Caco-2 (cell line): ENCODE measurements around the gene LUC7L3. TPM values are rescaled to one million over a fixed set of nuclear protein-coding genes. Genes with fewer than 3 reads are reported as not detected.

ENCODE experiments used
- BruUV-seq: library from RNA; stranded (reverse); fragments of 400-500 nt; replicated peaks from 2 replicates; lab custom pipeline; 2021; lab: Mats Ljungman, UMichigan
- CTCF ChIA-PET: fragments of 300-600 bp; sonication (Branson Sonifier 250); formaldehyde crosslinking; loops from one replicate; lab custom pipeline; 2022; ENCODE audit warnings: antibody characterized with exemption; lab: Charles Lee
- POLR2A ChIA-PET: fragments of 300-600 bp; sonication (Branson Sonifier 250); formaldehyde crosslinking; loops from one replicate; lab custom pipeline; 2022; ENCODE audit warnings: antibody characterized with exemption; lab: Charles Lee
- DNase-seq, 2 experiments: peaks; one replicate each; pipeline versions ENCODE4 v3.0.0 to v3.0.0-alpha.2; 2020 to 2022
- H3K27me3 ChIP-seq: replicated peaks from 2 replicates; pipeline ENCODE4 v1.6.0; 2011; ENCODE audit warnings: low read length; ENCODE audit not compliant: control insufficient read depth, insufficient read depth
- H3K36me3 ChIP-seq: 2 replicates; pipeline ENCODE4 v1.5.1; 2011; ENCODE audit warnings: low read length; ENCODE audit not compliant: control insufficient read depth, insufficient read depth
- H3K4me1 ChIP-seq: fragments of 250-450 bp; sonication (Bioruptor Pico); 2 replicates; pipeline ENCODE4 v1.5.1; 2020; ENCODE audit warnings: mild to moderate bottlenecking
- H3K4me3 ChIP-seq: 2 replicates; pipeline ENCODE4 v1.5.1; 2011; ENCODE audit warnings: low read depth, mild to moderate bottlenecking, control low read depth, low read length
- H3K9me3 ChIP-seq: fragments of 250-450 bp; sonication (Bioruptor Pico); 2 replicates; pipeline ENCODE4 v1.5.1; 2020; ENCODE audit warnings: mild to moderate bottlenecking, moderate library complexity
- H3K27ac Mint-ChIP-seq: one replicate; pipeline ENCODE4 v1.8.0; 2022; ENCODE audit warnings: mixed read lengths; ENCODE audit not compliant: unreplicated experiment
- H3K27me3 Mint-ChIP-seq: one replicate; pipeline ENCODE4 v1.8.0; 2022; ENCODE audit warnings: mixed read lengths; ENCODE audit not compliant: insufficient read depth, unreplicated experiment
- H3K36me3 Mint-ChIP-seq: one replicate; pipeline ENCODE4 v1.8.0; 2022; ENCODE audit warnings: mild to moderate bottlenecking, mixed read lengths; ENCODE audit not compliant: insufficient read depth, unreplicated experiment
- H3K4me1 Mint-ChIP-seq: one replicate; pipeline ENCODE4 v1.8.0; 2022; ENCODE audit warnings: low read depth, mixed read lengths; ENCODE audit not compliant: unreplicated experiment
- H3K4me3 Mint-ChIP-seq: one replicate; pipeline ENCODE4 v1.8.0; 2022; ENCODE audit warnings: mild to moderate bottlenecking, moderate library complexity, mixed read lengths; ENCODE audit not compliant: unreplicated experiment
- H3K9me3 Mint-ChIP-seq: one replicate; pipeline ENCODE4 v1.8.0; 2022; ENCODE audit warnings: mixed read lengths; ENCODE audit not compliant: unreplicated experiment
- CTCF ChIP-seq, 2 experiments: fragments of 200-600 bp in 1 of 2; IDR thresholded peaks; 1 replicate in 1 of 2; 2 replicates in 1 of 2; pipeline versions ENCODE4 v1.5.1 to v1.8.0; 2011 to 2022; ENCODE audit warnings: antibody characterized with exemption in 1 of 2, control low read depth in 1 of 2, inconsistent platforms in 1 of 2, low read depth in 1 of 2, low read length in 1 of 2, mild to moderate bottlenecking in 1 of 2, moderate library complexity in 1 of 2; ENCODE audit not compliant: insufficient read depth in 1 of 2, severe bottlenecking in 1 of 2, unreplicated experiment in 1 of 2
- intact Hi-C: fragments of 100-400 bp; cut with micrococcal nuclease; formaldehyde crosslinking; loops from one replicate; pipeline ENCODE4 v1.10.0; 2022; ENCODE audit not compliant: unreplicated experiment
- microRNA-seq: library from miRNA; unstranded; fragments of <30 nt; microRNA quantifications from one replicate; pipeline ENCODE4 v1.2.0, GENCODE V29; 2022
- total RNA-seq: library from RNA; stranded (reverse); gene quantifications from 2 replicates; pipeline ENCODE4 v1.2.3, GENCODE V29; 2022

Gene LUC7L3
- total RNA-seq, 1 experiment from 2014 or later: 287 TPM

GRCh38 chr17:50805486-50805885 lies 86.1 kb downstream of the LUC7L3 start:
- Histone ChIP-seq H3K27me3 (no peaks in the 10 kb centered on the region), H3K4me1 (peaks cover 6% of the 10 kb centered on the region; the same call in 1 of the 2 replicates), H3K9me3 (no peaks in the 10 kb centered on the region), H3K4me3 (no peak overlapping the region), H3K36me3 (no peaks in the 10 kb centered on the region)
- POLR2A ChIA-PET: interaction anchor here (0.6 to 0.7 kb wide), 2 partner anchors 27 to 445 kb away, joined by 3 to 11 read pairs; no protein-coding TSS in a partner anchor
- DNase-seq: no peak
- CTCF ChIA-PET: interaction anchor here (1.3 to 1.5 kb wide), 4 partner anchors 12 to 262 kb away, joined by 3 to 5 read pairs (median 4); no protein-coding TSS in a partner anchor
- Mint-ChIP-seq H3K27me3 (no peaks in the 10 kb centered on the region), H3K4me1 (peaks cover 10% of the 10 kb centered on the region), H3K27ac (no peak overlapping the region), H3K36me3 (no peaks in the 10 kb centered on the region), H3K9me3 (no peaks in the 10 kb centered on the region), H3K4me3 (no peak overlapping the region)
- intact Hi-C loops: no loop called here
- TF ChIP-seq CTCF (IDR thresholded peaks at IDR 0.05; ENCODE audit: insufficient read depth in 1 of 2, low read depth in 1 of 2, low read length in 1 of 2, severe bottlenecking in 1 of 2, unreplicated experiment in 1 of 2): no peak
- no TSS peak for BruUV-seq

Small RNA genes within 50 kb of the gene (microRNA-seq; reads per million reads assigned to microRNA genes)
- not detected for gene MIR8059

Other genes starting within 250 kb of the LUC7L3 start
- gene RSAD1, start 240.7 kb upstream of the LUC7L3 start, total RNA-seq: 85.3 and 93.9 TPM in 2 replicates
- 1.3 and 2.7 TPM in 2 replicates for gene MYCBPAP, start 211.2 kb upstream of the LUC7L3 start, total RNA-seq
- 49.4 and 53.2 TPM in 2 replicates for gene EPN3, start 186.9 kb upstream of the LUC7L3 start, total RNA-seq
- gene SPATA20, start 172.4 kb upstream of the LUC7L3 start, total RNA-seq: 149 and 176 TPM in 2 replicates
- gene CACNA1G, start 158.9 kb upstream of the LUC7L3 start, total RNA-seq: 1.4 and 1.6 TPM in 2 replicates
- 39.3 and 45.6 TPM in 2 replicates for gene ABCC3, start 84.7 kb upstream of the LUC7L3 start, total RNA-seq
- 113 and 114 TPM in 2 replicates for gene ANKRD40, start 11.7 kb upstream of the LUC7L3 start, total RNA-seq
- 11.2 and 11.4 TPM in 2 replicates for gene ANKRD40CL, start 47.9 kb downstream of the LUC7L3 start, total RNA-seq
- gene WFIKKN2, start 116.0 kb downstream of the LUC7L3 start, total RNA-seq: not detected in 2 replicates
- gene TOB1, start 146.8 kb downstream of the LUC7L3 start, total RNA-seq: 114 TPM in 2 replicates